GM19193 (cell line): Measurements from ENCODE around the gene RPS15.

Source experiments
- POLR2A ChIP-seq: IDR thresholded peaks from 4 replicates; pipeline ENCODE4 v1.6.1; 2011; ENCODE audit not compliant: insufficient read depth, insufficient read length; ENCODE audit errors: extremely low read depth

Gene RPS15

DNA sequence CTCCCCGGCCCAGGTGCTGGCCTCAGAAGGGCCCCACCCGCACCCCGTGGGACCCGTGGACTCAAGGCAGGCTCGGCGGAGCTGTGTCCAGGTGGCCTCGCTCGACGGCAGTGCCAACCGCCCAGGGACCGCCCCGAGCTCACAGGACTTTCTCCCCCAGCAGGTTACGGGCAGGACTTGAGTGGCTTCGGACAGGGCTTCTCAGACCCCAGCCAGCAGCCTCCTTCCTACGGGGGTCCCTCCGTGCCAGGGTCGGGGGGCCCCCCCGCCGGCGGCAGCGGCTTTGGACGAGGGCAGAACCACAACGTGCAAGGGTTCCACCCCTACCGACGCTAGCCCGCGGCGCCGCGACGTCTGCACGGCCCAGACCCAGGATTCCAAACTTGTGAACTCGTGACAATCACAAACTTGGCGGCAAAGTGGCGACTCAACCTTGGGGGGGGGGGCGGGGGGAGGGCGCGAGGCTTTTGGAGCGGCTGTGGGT is 3.6 kb upstream of the RPS15 start:
- TF ChIP-seq POLR2A = no peak

DNA sequence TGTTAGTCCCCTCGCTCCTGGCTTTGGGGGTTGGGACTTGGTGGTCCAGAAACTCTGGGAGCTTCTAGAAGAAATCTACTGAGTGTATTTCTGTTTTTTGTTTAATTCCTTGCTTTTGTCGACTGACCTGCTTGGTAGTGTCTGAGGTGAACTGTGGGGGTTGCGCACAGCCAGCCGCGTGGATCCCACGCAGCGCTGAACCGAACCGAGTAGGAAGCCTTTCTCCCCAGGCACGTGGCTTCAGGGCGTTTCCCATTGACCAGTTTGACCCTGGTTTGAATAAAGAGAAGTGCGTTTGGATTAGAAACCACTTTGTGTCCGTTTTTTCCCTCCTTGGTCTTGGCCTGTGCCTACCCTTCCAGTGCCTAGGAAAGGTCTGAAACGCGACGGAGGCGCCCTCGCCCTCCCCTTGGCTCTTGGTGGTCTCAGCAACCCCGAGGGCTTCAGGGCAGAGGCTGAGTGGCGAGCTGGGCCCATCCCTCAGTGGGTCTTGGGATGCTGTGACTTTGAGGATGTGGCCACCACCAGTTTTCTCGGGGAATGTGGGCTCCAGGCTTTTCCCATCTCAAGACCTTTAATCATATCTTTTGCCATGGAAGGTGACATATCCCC is 2.7 kb upstream of the RPS15 start:
- no peak for TF ChIP-seq POLR2A

DNA sequence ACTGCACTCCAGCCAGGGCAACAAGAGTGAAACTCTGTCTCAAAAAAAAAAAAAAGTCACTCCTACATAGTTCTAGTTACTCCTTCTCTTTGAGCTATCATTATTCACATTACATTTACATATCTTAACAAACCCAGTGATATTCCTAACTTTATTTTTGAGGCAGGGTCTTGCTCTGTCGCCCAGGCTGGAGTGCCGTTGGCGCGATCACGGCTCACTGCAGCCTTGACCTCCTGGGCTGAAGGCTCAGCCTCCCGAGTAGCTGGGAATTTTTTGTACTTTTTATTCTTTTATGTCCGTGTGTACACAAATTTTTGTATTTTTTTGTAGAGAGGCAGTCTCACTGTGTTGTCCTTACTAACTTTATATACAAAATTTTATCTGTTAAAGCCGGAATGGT is 587 bp upstream of the RPS15 start:
- TF ChIP-seq POLR2A = no peak

DNA sequence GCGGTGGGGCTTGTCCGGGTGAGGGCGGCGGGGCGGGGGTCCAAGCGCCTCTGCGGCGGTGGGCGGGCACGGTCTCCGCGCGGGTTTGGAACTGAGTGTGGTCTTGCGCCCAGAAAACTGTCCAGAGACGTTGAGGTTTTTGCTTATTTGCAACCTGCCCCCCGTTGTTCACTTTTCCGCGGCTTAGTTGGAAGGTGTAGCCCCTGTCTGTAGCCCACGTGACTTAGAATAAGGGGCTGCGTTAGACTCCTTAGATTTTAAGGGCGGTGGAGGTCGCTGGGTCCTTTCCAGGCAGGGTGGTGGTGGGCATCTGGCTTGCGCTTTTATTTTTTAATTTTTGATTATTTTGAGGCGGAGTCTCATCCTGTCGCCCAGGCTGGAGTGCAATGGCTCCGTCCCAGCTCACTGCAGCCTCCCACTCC is 748 bp downstream of the RPS15 start:
- TF ChIP-seq POLR2A = no peak

DNA sequence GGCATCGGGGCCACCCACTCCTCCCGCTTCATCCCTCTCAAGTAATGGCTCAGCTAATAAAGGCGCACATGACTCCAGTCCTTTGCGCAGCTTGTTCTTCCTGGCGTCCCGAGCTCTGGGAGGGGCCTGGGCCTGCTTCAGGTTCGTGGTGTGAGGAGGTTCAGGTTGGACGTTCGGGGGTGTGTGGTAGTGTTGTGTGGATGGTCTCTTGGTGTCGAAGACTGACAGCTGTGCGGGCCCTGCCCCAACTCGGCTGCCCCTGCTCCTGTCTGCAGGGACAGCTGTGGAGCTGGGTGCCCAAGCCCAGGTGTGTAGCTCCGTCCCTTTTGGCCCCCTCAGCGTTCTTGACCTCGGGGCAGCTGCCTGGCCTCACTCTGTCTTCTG is 2.2 kb downstream of the RPS15 start:
- TF ChIP-seq POLR2A = no peak

DNA sequence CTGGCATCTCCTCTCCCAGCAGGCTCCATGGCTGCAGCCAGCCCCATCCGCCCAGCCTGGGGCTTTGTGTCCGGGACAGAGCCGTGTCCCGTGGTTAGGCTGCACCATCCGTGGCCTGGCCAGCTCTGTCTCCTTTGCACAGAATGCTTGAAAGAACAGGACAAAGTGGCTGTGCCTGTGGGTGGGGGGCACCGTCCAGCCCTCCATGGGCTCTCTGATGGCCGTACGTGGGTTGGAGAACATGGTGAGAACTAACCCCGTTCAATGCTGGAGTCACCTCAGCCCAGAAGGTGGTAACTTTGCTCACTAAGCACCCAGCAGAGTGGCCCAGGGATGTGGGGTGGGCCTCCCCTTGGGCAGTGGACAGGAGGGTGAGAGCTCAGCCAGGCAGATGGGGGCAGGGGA is 2.8 kb downstream of the RPS15 start:
- no peak for TF ChIP-seq POLR2A

DNA sequence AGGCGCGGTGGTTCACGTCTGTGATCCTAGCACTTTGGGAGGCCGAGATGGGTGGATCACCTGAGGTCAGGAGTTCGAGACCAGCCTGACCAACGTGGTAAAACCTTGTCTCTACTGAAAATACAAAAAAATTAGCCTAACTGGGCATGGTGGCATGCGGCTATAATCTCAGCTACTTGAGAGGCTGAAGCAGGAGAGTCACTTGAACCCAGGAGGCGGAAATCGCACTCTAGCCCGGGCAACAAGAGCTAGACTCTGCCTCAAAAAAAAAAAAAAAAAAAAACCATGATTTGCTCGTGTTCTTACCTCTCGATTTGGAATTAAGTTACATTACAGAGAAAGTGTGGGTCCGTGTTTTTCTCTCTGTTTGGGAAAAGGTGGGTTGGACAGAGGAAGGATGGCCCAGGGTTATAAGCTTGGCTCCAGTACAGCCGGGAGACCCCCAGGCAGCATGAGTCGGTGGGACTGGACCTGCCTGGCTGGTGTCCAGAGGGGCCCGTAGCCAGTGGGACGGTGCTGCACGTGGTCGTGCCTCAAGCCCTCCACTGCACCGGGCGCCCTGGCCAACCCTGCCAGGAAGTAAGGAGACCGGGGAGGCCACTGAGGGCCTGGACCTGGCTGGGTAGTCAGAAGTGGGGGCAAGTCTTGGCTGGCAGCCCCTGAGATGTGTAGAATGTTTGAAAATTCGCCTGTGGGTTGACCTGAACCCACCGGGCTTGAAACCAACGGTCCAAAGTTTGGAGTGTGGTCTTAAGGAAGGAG is 3.7 kb downstream of the RPS15 start:
- no peak for TF ChIP-seq POLR2A

DNA sequence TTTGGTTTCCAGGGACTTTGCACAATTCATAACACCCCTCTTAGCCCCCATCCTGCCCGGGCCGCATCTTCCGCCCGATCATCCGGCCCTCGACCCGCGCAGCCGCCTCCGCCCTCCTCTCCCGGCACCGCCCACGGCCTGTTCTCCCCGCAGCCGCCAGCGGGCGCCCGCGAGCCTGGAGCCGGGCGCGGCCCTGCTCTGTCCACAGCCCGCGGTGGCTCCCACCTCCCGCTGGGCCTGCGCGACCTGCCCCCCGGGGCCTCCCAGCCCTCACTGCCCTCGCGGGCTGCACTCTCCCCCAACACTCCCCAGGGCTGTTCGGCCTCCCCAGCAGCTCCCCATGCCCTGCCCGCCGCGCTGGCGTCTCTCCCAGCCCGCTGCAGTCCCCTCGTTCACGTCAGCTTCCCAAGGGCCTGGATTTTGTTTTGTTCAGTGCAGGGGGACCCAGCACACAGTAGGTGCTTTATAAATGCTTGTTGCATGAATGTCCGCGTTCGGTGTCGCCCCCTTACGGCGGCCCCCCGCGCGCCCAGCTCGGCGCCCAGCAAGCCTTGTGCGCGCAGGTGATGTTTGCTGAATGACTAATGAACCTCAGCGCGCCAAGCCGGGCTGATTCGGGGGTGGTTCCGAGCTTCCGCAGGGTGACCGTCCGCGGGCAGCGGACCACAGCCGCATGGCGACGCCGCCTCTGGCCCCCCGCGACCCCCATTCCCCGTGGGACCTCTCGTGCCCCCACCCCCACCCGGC is 7.2 kb downstream of the RPS15 start:
- no peak for TF ChIP-seq POLR2A

DNA sequence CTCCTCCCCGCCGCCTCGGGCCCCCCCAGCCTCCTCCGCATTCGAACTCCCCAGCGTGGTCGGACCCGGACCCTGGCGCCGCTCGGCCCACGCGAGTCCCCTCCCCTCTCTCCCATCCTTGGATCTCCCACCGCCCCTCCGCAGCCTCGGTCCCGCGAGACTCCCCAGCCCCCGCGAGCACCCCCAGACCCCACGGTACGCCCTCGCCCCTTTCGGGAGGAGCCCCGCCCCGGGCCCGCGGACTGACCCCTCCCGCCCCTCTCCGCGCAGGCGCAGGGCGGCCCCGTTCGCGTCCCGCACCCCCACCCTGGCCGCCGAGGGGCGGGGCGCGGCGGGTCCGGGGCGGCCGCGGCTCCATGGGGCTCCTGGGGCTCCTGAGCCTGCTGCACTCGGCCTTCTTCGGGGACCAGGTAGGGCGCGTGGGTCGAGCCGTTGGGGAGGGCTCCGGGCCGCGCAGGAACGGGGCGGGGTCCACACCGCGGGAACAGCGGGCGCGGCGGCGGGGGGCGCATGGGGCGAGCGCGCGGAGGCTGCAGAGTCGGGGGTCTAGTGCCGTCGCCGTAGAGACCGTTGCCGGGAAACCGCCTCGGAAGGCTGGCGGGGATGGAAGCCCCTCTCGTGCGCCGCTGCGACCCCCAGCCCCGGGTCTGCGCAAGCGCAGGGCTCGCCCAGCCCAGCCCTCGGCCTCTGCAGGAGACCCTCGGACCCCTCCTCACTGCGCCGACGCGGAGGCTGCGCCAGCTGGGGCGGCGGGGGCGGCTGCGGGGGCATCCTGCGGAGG is 7.9 kb downstream of the RPS15 start:
- TF ChIP-seq POLR2A = no peak

DNA sequence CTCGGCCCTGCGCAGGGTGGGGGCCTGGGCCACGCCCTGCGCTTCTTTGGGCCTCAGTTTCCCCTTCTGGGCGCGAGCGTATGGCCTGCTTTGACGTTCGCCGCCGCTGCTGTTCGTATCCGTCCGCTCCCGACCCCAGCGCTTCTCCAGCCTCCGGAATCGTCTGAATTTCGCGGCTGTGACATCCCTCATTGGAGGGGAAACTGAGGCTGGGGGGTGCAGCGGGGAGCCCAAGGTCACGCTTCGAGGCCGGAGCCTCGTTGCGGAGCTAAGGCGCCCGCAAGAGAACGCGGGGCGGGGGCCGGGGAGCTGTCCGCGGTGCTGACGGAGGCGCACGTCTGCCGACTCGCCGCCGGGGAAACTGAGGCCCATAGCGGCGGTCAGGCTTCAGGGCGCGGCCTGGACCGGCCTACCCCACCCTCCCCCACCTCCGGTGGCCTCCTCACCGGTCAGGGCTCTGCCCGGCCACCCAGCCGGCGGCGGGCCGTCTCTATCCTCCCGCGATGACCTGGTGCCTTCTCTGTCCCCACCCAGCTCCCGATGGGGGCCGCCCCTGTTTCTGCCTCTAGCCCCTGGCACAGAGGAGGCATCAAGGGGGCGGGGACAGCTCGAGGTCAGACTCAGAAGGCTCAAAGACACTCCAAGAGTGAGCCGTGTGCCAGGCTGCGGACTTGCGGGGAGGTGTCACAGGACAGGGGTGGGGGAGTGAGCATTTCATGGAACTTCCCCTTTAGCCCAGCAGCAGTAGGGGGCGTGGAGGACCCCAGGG is 8.7 kb downstream of the RPS15 start:
- no peak for TF ChIP-seq POLR2A

DNA sequence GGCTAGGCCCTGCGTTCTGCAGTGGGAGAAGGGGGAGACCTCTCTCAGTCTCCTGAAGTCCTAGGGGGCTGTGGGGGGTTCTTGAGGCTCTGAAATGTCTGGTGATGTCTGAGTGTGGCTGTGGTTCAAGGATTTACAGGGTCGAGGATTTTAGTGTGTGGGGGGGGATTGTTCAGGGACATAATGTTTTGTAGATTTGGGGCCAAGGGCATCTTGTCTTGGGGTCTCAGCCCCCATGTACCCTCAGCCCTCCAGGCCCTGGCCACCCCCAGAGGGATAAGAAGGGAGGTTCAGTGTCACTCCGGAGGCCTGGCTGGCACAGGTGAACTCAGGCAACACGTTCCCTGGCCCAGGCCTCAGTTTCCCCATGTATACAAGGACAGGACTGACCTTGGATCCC is 9.3 kb downstream of the RPS15 start:
- TF ChIP-seq POLR2A = no peak

DNA sequence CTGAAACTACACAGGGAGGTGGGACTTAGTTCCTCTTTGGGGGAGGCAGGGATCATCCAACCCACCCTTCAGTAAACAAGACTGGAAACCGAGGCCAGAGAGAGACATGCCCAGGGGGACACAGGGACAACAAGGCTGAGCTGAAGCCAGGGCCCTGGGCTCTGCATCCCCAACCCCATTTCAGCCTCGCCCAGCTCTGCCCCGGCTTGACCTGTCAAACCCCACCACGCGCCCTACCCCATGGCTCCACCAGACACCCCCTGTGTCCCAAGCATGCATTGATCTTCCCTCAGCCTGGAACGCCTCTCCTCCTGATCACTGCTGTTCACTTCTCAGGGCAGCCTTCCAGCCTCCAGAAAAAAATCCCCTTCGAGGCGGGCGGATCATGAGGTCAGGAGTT is 9.7 kb downstream of the RPS15 start:
- no peak for TF ChIP-seq POLR2A

DNA sequence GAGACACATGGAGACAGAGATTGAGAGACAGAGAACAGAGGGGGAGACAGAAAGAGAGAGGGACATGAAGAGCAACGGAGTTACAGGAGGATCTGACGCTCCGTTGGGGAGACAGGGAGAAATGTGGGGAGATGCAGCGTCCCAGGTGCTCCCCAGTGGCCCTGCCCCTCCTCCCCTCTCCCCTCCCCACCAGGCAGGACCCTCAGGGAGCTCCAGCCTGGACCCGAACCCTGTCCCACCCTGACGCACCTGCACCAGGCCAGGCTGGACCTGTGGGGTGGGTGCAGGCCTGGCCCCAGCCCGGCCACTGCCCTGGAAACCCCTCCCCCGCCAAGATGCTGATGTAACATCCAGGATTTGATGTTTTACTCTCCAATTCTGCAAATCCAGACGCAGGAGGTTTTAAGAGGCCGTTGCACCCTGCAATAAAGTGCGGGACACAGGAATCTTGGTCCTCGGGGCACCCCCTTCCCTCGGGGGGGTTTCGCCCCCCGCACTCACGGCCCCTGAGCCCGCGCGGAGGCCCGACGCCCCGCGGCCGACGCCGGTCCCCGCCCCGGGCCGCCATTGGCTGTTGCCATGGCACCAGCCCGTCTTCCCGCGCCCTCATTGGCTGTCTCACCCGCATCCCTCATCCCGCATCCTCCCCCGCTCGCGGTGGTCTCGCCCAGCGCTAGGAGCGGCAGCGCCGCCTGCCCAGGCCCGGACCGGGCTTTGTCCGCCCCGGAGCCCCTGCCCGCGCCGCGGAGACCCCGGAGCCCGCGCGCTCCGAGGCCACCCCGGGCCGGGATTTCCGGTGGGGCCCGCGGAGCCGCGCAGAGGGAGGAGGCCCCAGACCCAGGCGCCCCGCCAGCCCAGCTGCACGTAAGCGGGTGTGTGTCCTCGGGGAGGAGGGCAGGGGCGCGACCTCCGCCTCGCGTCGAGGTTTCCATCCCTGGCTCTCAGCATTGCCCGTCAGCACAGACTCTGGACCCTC is 11.6 kb downstream of the RPS15 start, which contains the start of gene APC2:
Gene APC2 (plus strand): TSS at position 655 of the 976 bp plus-strand sequence. CDS start 2,881 bp downstream, outside the sequence.
- no peak for TF ChIP-seq POLR2A
